Parathyroid adenoma (tissue), 2 donors: ENCODE data around the gene FBLN2.

Experiments
- H2AFZ ChIP-seq: fragments of 300-600 bp; sonication (generic); one replicate; pipeline ENCODE4 v1.7.0; 2017; ENCODE audit warnings: antibody characterized with exemption, mild to moderate bottlenecking
- H3K27ac ChIP-seq: fragments of 300-600 bp; sonication (generic); one replicate; pipeline ENCODE4 v1.7.0; 2017
- H3K27me3 ChIP-seq: fragments of 300-600 bp; sonication (generic); one replicate; pipeline ENCODE4 v1.7.0; 2017; ENCODE audit warnings: low read length; ENCODE audit not compliant: control insufficient read depth, insufficient read depth
- H3K36me3 ChIP-seq: fragments of 300-600 bp; sonication (generic); one replicate; pipeline ENCODE4 v1.7.0; 2017; ENCODE audit warnings: low read length; ENCODE audit not compliant: control insufficient read depth, insufficient read depth
- H3K4me1 ChIP-seq: fragments of 300-600 bp; sonication (generic); one replicate; pipeline ENCODE4 v1.7.0; 2017; ENCODE audit warnings: control low read depth
- H3K4me2 ChIP-seq: fragments of 300-600 bp; sonication (generic); one replicate; pipeline ENCODE4 v1.7.0; 2017; ENCODE audit warnings: low read length
- H3K4me3 ChIP-seq: fragments of 300-600 bp; sonication (generic); one replicate; pipeline ENCODE4 v1.7.0; 2017; ENCODE audit warnings: low read depth, low read length
- H3K79me2 ChIP-seq: fragments of 300-600 bp; sonication (generic); one replicate; pipeline ENCODE4 v1.7.0; 2017; ENCODE audit warnings: control low read depth
- H3K9ac ChIP-seq: fragments of 300-600 bp; sonication (generic); one replicate; pipeline ENCODE4 v1.7.0; 2017; ENCODE audit warnings: mild to moderate bottlenecking
- H3K9me3 ChIP-seq: fragments of 300-600 bp; sonication (generic); one replicate; pipeline ENCODE4 v1.7.0; 2017; ENCODE audit warnings: low read length; ENCODE audit not compliant: control insufficient read depth
- TF ChIP-seq, protein P1 (sequence below): fragments of 300-600 bp; sonication (generic); IDR thresholded peaks from one replicate; pipeline ENCODE4 v1.7.0; 2017; ENCODE audit warnings: antibody characterized with exemption, mild to moderate bottlenecking
- donor health status: primary hyperparathyroidism.

The FBLN2 gene

DNA sequence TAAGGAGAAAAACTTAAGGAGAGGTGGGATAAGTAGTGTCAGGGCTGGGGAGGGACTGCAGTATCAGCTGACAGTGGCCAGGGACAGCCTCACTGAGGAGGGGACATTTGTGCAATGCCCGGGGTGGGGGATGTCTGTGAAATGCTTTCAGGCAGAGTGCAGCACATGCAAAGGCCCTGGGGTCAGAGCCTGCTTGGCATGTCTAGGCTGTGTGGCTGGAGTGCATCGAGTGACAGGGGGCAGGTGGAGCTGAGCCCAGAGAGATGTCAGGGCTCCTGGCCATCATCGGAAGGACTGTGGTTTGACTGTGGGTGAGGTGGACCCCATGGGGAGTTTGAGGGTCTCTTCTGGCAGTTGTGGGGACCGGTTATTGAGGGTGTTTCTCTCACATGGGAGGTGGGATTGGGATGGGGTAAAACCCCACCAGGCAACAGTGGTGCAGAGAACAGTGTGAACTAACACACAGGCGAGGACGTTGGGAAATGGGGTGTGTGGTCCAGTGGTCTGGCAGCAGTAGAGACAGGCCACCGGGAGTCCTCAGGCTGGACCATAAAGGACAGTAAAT is 61.2 kb downstream of the FBLN2 start:
- H3K79me2 ChIP-seq: no peaks in the 10 kb centered on the region
- TF ChIP-seq, protein P1, sequence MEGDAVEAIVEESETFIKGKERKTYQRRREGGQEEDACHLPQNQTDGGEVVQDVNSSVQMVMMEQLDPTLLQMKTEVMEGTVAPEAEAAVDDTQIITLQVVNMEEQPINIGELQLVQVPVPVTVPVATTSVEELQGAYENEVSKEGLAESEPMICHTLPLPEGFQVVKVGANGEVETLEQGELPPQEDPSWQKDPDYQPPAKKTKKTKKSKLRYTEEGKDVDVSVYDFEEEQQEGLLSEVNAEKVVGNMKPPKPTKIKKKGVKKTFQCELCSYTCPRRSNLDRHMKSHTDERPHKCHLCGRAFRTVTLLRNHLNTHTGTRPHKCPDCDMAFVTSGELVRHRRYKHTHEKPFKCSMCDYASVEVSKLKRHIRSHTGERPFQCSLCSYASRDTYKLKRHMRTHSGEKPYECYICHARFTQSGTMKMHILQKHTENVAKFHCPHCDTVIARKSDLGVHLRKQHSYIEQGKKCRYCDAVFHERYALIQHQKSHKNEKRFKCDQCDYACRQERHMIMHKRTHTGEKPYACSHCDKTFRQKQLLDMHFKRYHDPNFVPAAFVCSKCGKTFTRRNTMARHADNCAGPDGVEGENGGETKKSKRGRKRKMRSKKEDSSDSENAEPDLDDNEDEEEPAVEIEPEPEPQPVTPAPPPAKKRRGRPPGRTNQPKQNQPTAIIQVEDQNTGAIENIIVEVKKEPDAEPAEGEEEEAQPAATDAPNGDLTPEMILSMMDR: no peak
- H3K27me3 ChIP-seq: no peaks in the 10 kb centered on the region
- no peak overlapping the region for H2AFZ ChIP-seq
- no peaks in the 10 kb centered on the region for H3K4me1 ChIP-seq
- no peak overlapping the region for H3K9ac ChIP-seq
- H3K36me3 ChIP-seq: no peaks in the 10 kb centered on the region
- H3K4me2 ChIP-seq: no peak overlapping the region
- no peak overlapping the region for H3K4me3 ChIP-seq
- H3K9me3 ChIP-seq: no peaks in the 10 kb centered on the region
- H3K27ac ChIP-seq: no peak overlapping the region

GRCh38 chr3:13611221-13611620 is 62.3 kb downstream of the FBLN2 start:
- Histone ChIP-seq H3K27me3 (no peaks in the 10 kb centered on the region), H3K27ac (no peak overlapping the region)

DNA sequence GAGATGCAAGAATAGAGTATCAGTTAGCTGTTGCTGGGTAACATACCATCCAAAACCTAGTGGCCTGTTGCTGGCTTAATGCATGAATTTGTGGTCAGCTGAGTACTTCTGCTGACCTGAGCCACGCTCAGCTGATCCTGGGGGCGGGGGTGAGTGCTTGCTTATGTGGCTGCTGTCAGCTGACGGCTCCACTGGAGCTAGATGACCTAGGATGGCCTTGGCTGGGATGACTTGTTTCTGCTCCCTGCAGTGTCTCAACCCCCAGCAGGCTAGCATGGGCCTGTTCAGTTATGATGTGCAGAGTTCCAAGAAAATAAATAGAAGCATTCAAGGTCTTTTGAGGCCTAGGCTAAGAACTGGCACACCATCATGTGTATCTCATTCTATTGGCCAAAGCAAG is 63.9 kb downstream of the FBLN2 start:
- Histone ChIP-seq H3K27ac (no peak overlapping the region), H3K9ac (no peak overlapping the region), H3K27me3 (no peaks in the 10 kb centered on the region), H3K36me3 (no peaks in the 10 kb centered on the region), H2AFZ (no peak overlapping the region), H3K79me2 (no peaks in the 10 kb centered on the region), H3K4me3 (no peak overlapping the region), H3K4me2 (no peak overlapping the region), H3K9me3 (no peaks in the 10 kb centered on the region), H3K4me1 (no peaks in the 10 kb centered on the region)
- TF ChIP-seq, protein P1: no peak

More at GRCh38 chr3:13611221-13611620, 62.3 kb downstream of the FBLN2 start:
- H3K4me1 ChIP-seq: no peaks in the 10 kb centered on the region
- TF ChIP-seq, protein P1: no peak
- H3K9ac ChIP-seq: no peak overlapping the region
- no peak overlapping the region for H2AFZ ChIP-seq
- no peaks in the 10 kb centered on the region for H3K9me3 ChIP-seq
- H3K4me2 ChIP-seq: no peak overlapping the region
- no peak overlapping the region for H3K4me3 ChIP-seq
- H3K79me2 ChIP-seq: no peaks in the 10 kb centered on the region
- H3K36me3 ChIP-seq: no peaks in the 10 kb centered on the region

DNA sequence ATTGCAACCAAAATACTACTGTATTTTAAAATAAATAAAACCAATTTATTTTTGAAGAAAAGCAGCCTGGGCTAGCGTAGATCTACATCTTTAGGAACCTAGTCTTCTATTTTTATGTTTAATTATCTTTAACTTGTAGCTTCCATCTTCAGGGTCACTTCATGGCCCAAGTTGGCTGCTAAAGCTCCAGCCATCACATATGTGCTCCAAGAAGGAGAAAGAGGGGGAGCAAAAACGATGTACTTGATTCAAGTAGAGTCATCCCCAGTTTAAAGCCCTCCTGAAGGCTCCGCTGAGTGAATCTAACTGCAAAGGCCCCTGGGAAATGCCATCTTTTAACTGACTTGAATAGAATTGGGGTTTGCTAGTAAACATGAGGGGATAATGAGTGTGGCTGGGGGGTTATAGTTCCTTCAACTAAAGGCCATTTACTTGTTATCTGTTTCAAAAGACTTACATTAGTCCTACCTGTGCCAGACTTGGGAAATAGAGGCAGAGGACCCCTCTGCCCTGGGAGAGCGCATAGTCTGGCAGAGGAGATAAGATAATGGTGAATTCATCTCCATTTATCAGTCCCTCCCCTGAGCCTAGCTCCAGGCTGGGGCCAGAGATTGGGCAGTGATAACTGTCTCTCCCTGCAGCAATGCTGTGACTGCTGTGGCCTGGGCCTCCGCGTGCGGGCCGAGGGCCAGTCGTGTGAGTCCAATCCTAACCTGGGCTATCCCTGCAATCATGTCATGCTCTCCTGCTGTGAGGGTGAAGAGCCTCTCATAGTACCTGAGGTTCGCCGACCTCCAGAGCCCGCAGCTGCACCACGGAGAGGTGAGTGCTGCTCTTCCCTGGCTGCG is 64.6 kb downstream of the FBLN2 start:
- Histone ChIP-seq H2AFZ (no peak overlapping the region), H3K4me1 (no peaks in the 10 kb centered on the region), H3K4me3 (no peak overlapping the region), H3K79me2 (no peaks in the 10 kb centered on the region), H3K9ac (no peak overlapping the region), H3K4me2 (no peak overlapping the region), H3K36me3 (no peaks in the 10 kb centered on the region), H3K27me3 (no peaks in the 10 kb centered on the region), H3K27ac (no peak overlapping the region), H3K9me3 (no peaks in the 10 kb centered on the region)
- TF ChIP-seq, protein P1: no peak
